A549 (cell line): ENCODE measurements around the gene PIGL. TPM values are rescaled to one million over a fixed set of nuclear protein-coding genes. Genes with fewer than 3 reads are reported as not detected.
A peak's percentile ranks its signal among the peaks of the same experiment; 100 is the strongest.

ENCODE experiments used
- ATAC-seq, 2 experiments: fragments of 200-7000 bp in 1 of 2; fragments of >200 bp in 1 of 2; cut with Nextera tagmentation in 1 of 2; cut with Tn5 transposase in 1 of 2; 3 replicates each; pipeline versions ENCODE4 v1.8.0 to v1.9.1; 2018 to 2020; ENCODE audit warnings: mild to moderate bottlenecking in 1 of 2, moderate library complexity in 1 of 2
- CTCF ChIA-PET: fragments of 300-600 bp; sonication (Branson Sonifier 250); formaldehyde crosslinking; extraction: SDS; loops from one replicate; lab custom pipeline; 2021; ENCODE audit warnings: antibody characterized with exemption, inconsistent platforms; lab: Yijun Ruan, JAX
- POLR2A ChIA-PET: fragments of 350-600 bp; formaldehyde crosslinking; extraction: SDS; loops from one replicate; lab custom pipeline; 2021; ENCODE audit warnings: antibody characterized with exemption, inconsistent platforms; lab: Yijun Ruan, JAX
- DNase-seq, 2 experiments: peaks; one replicate each; pipeline versions ENCODE4 v3.0.0 to v3.0.0-alpha.2; 2011 to 2016; ENCODE audit warnings: low read depth in 1 of 2, low spot score in 1 of 2
- FAIRE-seq: peaks from 2 replicates; lab custom pipeline; 2011; peaks lifted over from hg19 to GRCh38; lab: Jason Lieb, UNC
- H3K27ac ChIP-seq, 2 experiments: fragments of >200 bp; sonication (Bioruptor Twin); formaldehyde crosslinking; 3 replicates each; pipeline ENCODE4 v1.5.1; 2016 to 2017
- H3K4me1 ChIP-seq: fragments of >200 bp; sonication (Bioruptor Twin); formaldehyde crosslinking; 3 replicates; pipeline ENCODE4 v1.6.1; 2016
- H3K4me2 ChIP-seq: fragments of >200 bp; sonication (Bioruptor Twin); formaldehyde crosslinking; 3 replicates; pipeline ENCODE4 v1.6.1; 2016
- H3K4me3 ChIP-seq: fragments of >200 bp; sonication (Bioruptor Twin); formaldehyde crosslinking; 3 replicates; pipeline ENCODE4 v1.5.1; 2016
- H3K9me3 ChIP-seq: fragments of >200 bp; sonication (Bioruptor Twin); formaldehyde crosslinking; 3 replicates; pipeline ENCODE4 v1.6.1; 2016
- ATOH8 ChIP-seq: fragments of 250-450 bp; sonication (Bioruptor Pico); IDR thresholded peaks from 2 replicates; pipeline ENCODE4 v1.5.0; 2020; ENCODE audit warnings: low read depth, mild to moderate bottlenecking, moderate library complexity
- BHLHE40 ChIP-seq: IDR thresholded peaks from 2 replicates; pipeline ENCODE4 v1.6.1; 2012; ENCODE audit warnings: low read depth, low read length, inconsistent platforms
- CBX2 ChIP-seq: fragments of 200-600 bp; sonication (generic); IDR thresholded peaks from 2 replicates; pipeline ENCODE4 v1.6.1; 2016; ENCODE audit warnings: low read depth, mild to moderate bottlenecking, borderline replicate concordance
- CBX8 ChIP-seq: fragments of 200-600 bp; sonication (generic); IDR thresholded peaks from 2 replicates; pipeline ENCODE4 v1.6.1; 2016
- CEBPB ChIP-seq, 2 experiments: fragments of >200 bp in 1 of 2; sonication (Bioruptor Twin) in 1 of 2; formaldehyde crosslinking in 1 of 2; IDR thresholded peaks; 2 replicates each; pipeline ENCODE4 v1.6.1; 2012 to 2016
- EP300 ChIP-seq, 2 experiments: fragments of >200 bp; sonication (Bioruptor Twin); formaldehyde crosslinking; IDR thresholded peaks; 2 replicates in 1 of 2; 3 replicates in 1 of 2; pipeline ENCODE4 v1.6.1; 2016 to 2017
- JUN ChIP-seq, 2 experiments: fragments of >200 bp; sonication (Bioruptor Twin); formaldehyde crosslinking; IDR thresholded peaks; 2 replicates in 1 of 2; 3 replicates in 1 of 2; pipeline ENCODE4 v1.6.1; 2016 to 2017
- MAFK ChIP-seq: fragments of 450-650 bp; IDR thresholded peaks from 2 replicates; pipeline ENCODE4 v1.6.1; 2014; ENCODE audit not compliant: partially characterized antibody
- MAX ChIP-seq: IDR thresholded peaks from 2 replicates; pipeline ENCODE4 v1.6.1; 2012
- MAZ ChIP-seq: fragments of 150-350 bp; IDR thresholded peaks from 2 replicates; pipeline ENCODE4 v1.6.1; 2014; ENCODE audit warnings: antibody characterized with exemption, low read depth, low read length, borderline replicate concordance
- NFE2L2 ChIP-seq: fragments of 150-350 bp; conservative IDR thresholded peaks from 2 replicates; pipeline ENCODE4 v1.6.1; 2014; ENCODE audit warnings: low read length
- NR3C1 ChIP-seq: fragments of >200 bp; sonication (Bioruptor Twin); formaldehyde crosslinking; IDR thresholded peaks from 3 replicates; pipeline ENCODE4 v1.6.1; 2017
- RARB ChIP-seq: fragments of 250-450 bp; sonication (Bioruptor Pico); IDR thresholded peaks from 2 replicates; pipeline ENCODE4 v1.8.0; 2021; ENCODE audit warnings: mild to moderate bottlenecking, moderate library complexity
- RFX5 ChIP-seq: fragments of 450-650 bp; IDR thresholded peaks from 2 replicates; pipeline ENCODE4 v1.7.1; 2014; ENCODE audit warnings: antibody characterized with exemption, mild to moderate bottlenecking, moderate library complexity
- RNF2 ChIP-seq: fragments of 200-600 bp; sonication (generic); IDR thresholded peaks from 2 replicates; pipeline ENCODE4 v1.6.1; 2016; ENCODE audit warnings: low read depth, mild to moderate bottlenecking, antibody characterized with exemption, moderate library complexity, borderline replicate concordance
- SMC3 ChIP-seq: fragments of >200 bp; sonication (Bioruptor Twin); formaldehyde crosslinking; IDR thresholded peaks from 3 replicates; pipeline ENCODE4 v1.6.1; 2018; ENCODE audit warnings: inconsistent platforms
- SREBF2 ChIP-seq: fragments of 450-650 bp; IDR thresholded peaks from 2 replicates; pipeline ENCODE4 v1.6.1; 2014; ENCODE audit warnings: mild to moderate bottlenecking, moderate library complexity
- ZNF302 ChIP-seq: fragments of 250-450 bp; sonication (Bioruptor Pico); IDR thresholded peaks from 2 replicates; pipeline ENCODE4 v1.9.0; 2021; ENCODE audit warnings: inconsistent platforms, mild to moderate bottlenecking, moderate library complexity
- WGBS: methylation state at CpG from one replicate; pipeline ENCODE4 v1.1.6; 2017; ENCODE audit errors: missing lambda C conversion rate; 5-methylcytosine and 5-hydroxymethylcytosine counted together
- polyA plus RNA-seq, 4 experiments: library from polyadenylated mRNA; depleted of rRNA in 3 of 4; stranded (reverse); fragments of >200 nt; fragmentation: RNase III in 1 of 4; extraction: RNeasy Plus Mini Kit Qiagen cat#74134 plus additional on column Dnase treatment in 1 of 4; gene quantifications; 2 replicates in 3 of 4; 3 replicates in 1 of 4; pipeline ENCODE4 v1.2.3, GENCODE V29; 2011 to 2017
- TF ChIP-seq, protein P1 (sequence below): fragments of 250-450 bp; sonication (Bioruptor Pico); IDR thresholded peaks from 2 replicates; pipeline ENCODE4 v1.5.0; 2021; ENCODE audit warnings: mild to moderate bottlenecking, moderate library complexity, borderline replicate concordance
- TF ChIP-seq, protein P2 (sequence below): fragments of 200-600 bp; sonication (generic); IDR thresholded peaks from 2 replicates; pipeline ENCODE4 v1.6.1; 2016; ENCODE audit warnings: antibody characterized with exemption, mild to moderate bottlenecking, moderate library complexity

The PIGL gene
- polyA plus RNA-seq, 2 of the 4 experiments (the other 2 are of a cell fraction), result 27.5 to 35.1 TPM

- TF ChIP-seq CEBPB (IDR thresholded peaks at IDR 0.05), result peak in 1 of 2 experiments; percentile 57; a peak in 1 of 4 replicates
- TF ChIP-seq RARB (CRISPR knock-in tag), result no peak
- Histone ChIP-seq H3K4me2 (no peak overlapping the region), H3K27ac (no peak overlapping the region), H3K4me1 (peaks cover 57% of the 10 kb centered on the region), H3K4me3 (no peak overlapping the region), H3K9me3 (no peaks in the 10 kb centered on the region)
- FAIRE-seq (no peak), DNase-seq (no peak), ATAC-seq (no peak)
- 83% methylated on average over 5 of the region's 5 CpGs for WGBS
- ChIA-PET CTCF (no interaction called here), POLR2A (interaction anchor here (2.4 kb wide), 1 partner anchor 28 kb away, joined by 7 read pairs; the partner anchor contains the start of gene NCOR1)
Measured at GRCh38 chr17:16187642-16188041, 29.4 kb upstream of the PIGL start.

DNA sequence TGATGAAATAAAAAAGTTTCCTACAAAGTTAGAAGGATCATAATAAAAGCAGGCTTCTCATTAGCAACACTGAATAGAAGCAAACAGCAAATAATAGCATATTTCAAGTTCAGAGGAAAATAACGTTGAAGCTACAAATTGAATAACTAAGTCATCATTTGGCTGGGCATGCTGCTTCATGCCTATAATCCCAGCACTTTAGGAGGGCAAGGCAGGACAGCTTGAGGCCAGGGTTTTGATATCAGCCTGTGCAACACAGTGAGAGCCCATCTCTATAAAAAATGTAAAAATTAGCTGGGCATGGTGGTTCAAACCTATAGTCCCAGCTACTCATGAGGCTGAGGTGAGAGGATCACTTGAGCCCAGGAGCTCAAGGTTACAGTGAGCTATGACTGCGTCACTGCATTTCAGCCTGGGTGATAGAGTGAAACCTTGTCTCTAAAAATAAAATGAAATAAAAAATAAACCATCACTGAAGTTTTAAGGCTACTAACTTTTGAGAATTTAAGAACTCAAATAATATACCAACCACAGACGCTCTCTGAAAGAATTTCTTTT is 27.1 kb upstream of the PIGL start:
- POLR2A ChIA-PET, result interaction anchor here (0.9 to 2.4 kb wide), 2 partner anchors 26 to 96 kb away, joined by 3 to 7 read pairs; partner anchors contain the start of gene NCOR1
- no peak overlapping the region for H3K4me3 ChIP-seq
- CTCF ChIA-PET, result interaction anchor here (0.6 to 2.0 kb wide), 5 partner anchors 19 to 117 kb away, joined by 3 to 7 read pairs (median 4); no protein-coding TSS in a partner anchor
- FAIRE-seq (no peak), ATAC-seq (peak in 1 of 2 experiments; percentile 30; a peak in 2 of 6 replicates), DNase-seq (no peak)
- H3K4me2 ChIP-seq, result peak overlapping the region; percentile 23; the same call in 2 of the 3 replicates
- peak overlapping the region; percentile 6 to 64; a peak in 4 of 6 replicates for H3K27ac ChIP-seq
- no peak for TF ChIP-seq RARB (CRISPR knock-in tag)
- no peak for TF ChIP-seq BHLHE40
- TF ChIP-seq MAX, result no peak
- TF ChIP-seq SMC3, result no peak
- TF ChIP-seq CBX8, result no peak
- no peak for TF ChIP-seq MAFK
- TF ChIP-seq ATOH8 (CRISPR knock-in tag), result no peak
- TF ChIP-seq, protein P1, sequence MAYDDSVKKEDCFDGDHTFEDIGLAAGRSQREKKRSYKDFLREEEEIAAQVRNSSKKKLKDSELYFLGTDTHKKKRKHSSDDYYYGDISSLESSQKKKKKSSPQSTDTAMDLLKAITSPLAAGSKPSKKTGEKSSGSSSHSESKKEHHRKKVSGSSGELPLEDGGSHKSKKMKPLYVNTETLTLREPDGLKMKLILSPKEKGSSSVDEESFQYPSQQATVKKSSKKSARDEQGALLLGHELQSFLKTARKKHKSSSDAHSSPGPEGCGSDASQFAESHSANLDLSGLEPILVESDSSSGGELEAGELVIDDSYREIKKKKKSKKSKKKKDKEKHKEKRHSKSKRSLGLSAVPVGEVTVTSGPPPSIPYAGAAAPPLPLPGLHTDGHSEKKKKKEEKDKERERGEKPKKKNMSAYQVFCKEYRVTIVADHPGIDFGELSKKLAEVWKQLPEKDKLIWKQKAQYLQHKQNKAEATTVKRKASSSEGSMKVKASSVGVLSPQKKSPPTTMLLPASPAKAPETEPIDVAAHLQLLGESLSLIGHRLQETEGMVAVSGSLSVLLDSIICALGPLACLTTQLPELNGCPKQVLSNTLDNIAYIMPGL (CRISPR knock-in tag), result no peak
- TF ChIP-seq ZNF302 (CRISPR knock-in tag), result no peak
- TF ChIP-seq JUN (IDR thresholded peaks at IDR 0.05), result no peak
- TF ChIP-seq RNF2, result no peak
- TF ChIP-seq RFX5, result no peak
- TF ChIP-seq, protein P2, sequence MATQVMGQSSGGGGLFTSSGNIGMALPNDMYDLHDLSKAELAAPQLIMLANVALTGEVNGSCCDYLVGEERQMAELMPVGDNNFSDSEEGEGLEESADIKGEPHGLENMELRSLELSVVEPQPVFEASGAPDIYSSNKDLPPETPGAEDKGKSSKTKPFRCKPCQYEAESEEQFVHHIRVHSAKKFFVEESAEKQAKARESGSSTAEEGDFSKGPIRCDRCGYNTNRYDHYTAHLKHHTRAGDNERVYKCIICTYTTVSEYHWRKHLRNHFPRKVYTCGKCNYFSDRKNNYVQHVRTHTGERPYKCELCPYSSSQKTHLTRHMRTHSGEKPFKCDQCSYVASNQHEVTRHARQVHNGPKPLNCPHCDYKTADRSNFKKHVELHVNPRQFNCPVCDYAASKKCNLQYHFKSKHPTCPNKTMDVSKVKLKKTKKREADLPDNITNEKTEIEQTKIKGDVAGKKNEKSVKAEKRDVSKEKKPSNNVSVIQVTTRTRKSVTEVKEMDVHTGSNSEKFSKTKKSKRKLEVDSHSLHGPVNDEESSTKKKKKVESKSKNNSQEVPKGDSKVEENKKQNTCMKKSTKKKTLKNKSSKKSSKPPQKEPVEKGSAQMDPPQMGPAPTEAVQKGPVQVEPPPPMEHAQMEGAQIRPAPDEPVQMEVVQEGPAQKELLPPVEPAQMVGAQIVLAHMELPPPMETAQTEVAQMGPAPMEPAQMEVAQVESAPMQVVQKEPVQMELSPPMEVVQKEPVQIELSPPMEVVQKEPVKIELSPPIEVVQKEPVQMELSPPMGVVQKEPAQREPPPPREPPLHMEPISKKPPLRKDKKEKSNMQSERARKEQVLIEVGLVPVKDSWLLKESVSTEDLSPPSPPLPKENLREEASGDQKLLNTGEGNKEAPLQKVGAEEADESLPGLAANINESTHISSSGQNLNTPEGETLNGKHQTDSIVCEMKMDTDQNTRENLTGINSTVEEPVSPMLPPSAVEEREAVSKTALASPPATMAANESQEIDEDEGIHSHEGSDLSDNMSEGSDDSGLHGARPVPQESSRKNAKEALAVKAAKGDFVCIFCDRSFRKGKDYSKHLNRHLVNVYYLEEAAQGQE, result no peak
- TF ChIP-seq NFE2L2, result no peak
- TF ChIP-seq SREBF2, result no peak
- no peak for TF ChIP-seq CBX2
- TF ChIP-seq NR3C1, result no peak
- no peak for TF ChIP-seq EP300 (IDR thresholded peaks at IDR 0.05)
- no peak for TF ChIP-seq MAZ
- WGBS, result 87% methylated on average over 3 of the region's 3 CpGs
- peaks cover 54% of the 10 kb centered on the region for H3K4me1 ChIP-seq
- no peaks in the 10 kb centered on the region for H3K9me3 ChIP-seq
